Fibroblast of lung (primary cell): ENCODE measurements around the gene DRGX. TPM values are rescaled to one million over a fixed set of nuclear protein-coding genes. Genes with fewer than 3 reads are reported as not detected.

Experiments used
- DNase-seq, 2 donors: peaks; one replicate each; pipeline versions ENCODE4 v3.0.0 to v3.0.0-alpha.2; 2010; ENCODE audit warnings: low read depth in 2 of 2
- H2AFZ ChIP-seq: 2 replicates; pipeline ENCODE4 v1.5.1; 2012; ENCODE audit warnings: low read length, control low read depth, inconsistent platforms
- H3K27ac ChIP-seq: 2 replicates; pipeline ENCODE4 v1.5.1; 2011; ENCODE audit warnings: low read length, control low read depth; ENCODE audit not compliant: insufficient read depth
- H3K27me3 ChIP-seq: 2 replicates; pipeline ENCODE4 v1.5.1; 2011; ENCODE audit warnings: mild to moderate bottlenecking, low read length; ENCODE audit not compliant: control insufficient read depth, insufficient read depth
- H3K36me3 ChIP-seq: 2 replicates; pipeline ENCODE4 v1.5.1; 2011; ENCODE audit warnings: low read length; ENCODE audit not compliant: control insufficient read depth, insufficient read depth
- H3K4me1 ChIP-seq: 2 replicates; pipeline ENCODE4 v1.5.1; 2011; ENCODE audit warnings: low read length; ENCODE audit not compliant: control insufficient read depth, insufficient read depth; ENCODE audit errors: extremely low read depth
- H3K4me2 ChIP-seq: 2 replicates; pipeline ENCODE4 v1.5.1; 2011; ENCODE audit warnings: low read length, control low read depth; ENCODE audit not compliant: insufficient read depth; ENCODE audit errors: extremely low read depth
- H3K4me3 ChIP-seq, 4 experiments: fragments of 200-600 bp in 1 of 4; sonication (generic) in 1 of 4; replicated peaks in 1 of 4; 2 replicates each; pipeline ENCODE4 v1.5.1; 2011 to 2016; ENCODE audit warnings: low read length in 4 of 4, low read depth in 3 of 4, mild to moderate bottlenecking in 3 of 4, control low read depth in 2 of 4, inconsistent platforms in 1 of 4, mixed read lengths in 1 of 4; ENCODE audit not compliant: insufficient read depth in 1 of 4; ENCODE audit errors: control extremely low read depth in 1 of 4
- H3K79me2 ChIP-seq: 2 replicates; pipeline ENCODE4 v1.5.1; 2012; ENCODE audit warnings: mild to moderate bottlenecking, low read length, inconsistent platforms; ENCODE audit not compliant: control insufficient read depth, insufficient read depth
- H3K9ac ChIP-seq: 2 replicates; pipeline ENCODE4 v1.5.1; 2011; ENCODE audit warnings: mild to moderate bottlenecking, low read length, control low read depth; ENCODE audit not compliant: insufficient read depth
- H3K9me3 ChIP-seq: 2 replicates; pipeline ENCODE4 v1.5.1; 2012; ENCODE audit warnings: low read depth, low read length; ENCODE audit not compliant: control insufficient read depth, insufficient read depth
- H4K20me1 ChIP-seq: 2 replicates; pipeline ENCODE4 v1.5.1; 2011; ENCODE audit warnings: low read length; ENCODE audit not compliant: control insufficient read depth, insufficient read depth; ENCODE audit errors: extremely low read depth
- CTCF ChIP-seq, 2 donors: IDR thresholded peaks in 1 of 2; conservative IDR thresholded peaks in 1 of 2; 1 replicate in 1 of 2; 2 replicates in 1 of 2; pipeline ENCODE4 v1.5.1; 2011 to 2012; ENCODE audit warnings: low read length in 2 of 2, control low read depth in 1 of 2, inconsistent platforms in 1 of 2, low read depth in 1 of 2, mild to moderate bottlenecking in 1 of 2
- EZH2 ChIP-seq: IDR thresholded peaks from 2 replicates; pipeline ENCODE4 v1.5.1; 2012; ENCODE audit warnings: low read length, control low read depth, mild to moderate bottlenecking; ENCODE audit errors: missing control alignments
- polyA plus RNA-seq, 2 donors: library from polyadenylated mRNA; depleted of rRNA in 1 of 2; stranded (reverse) in 1 of 2; unstranded in 1 of 2; fragments of >200 nt; gene quantifications; 2 replicates each; pipeline ENCODE4 v1.2.1, GENCODE V29; 2011 to 2012; ENCODE audit warnings: missing spikeins in 1 of 2
- total RNA-seq: library from RNA; depleted of rRNA; stranded (reverse); fragments of >200 nt; gene quantifications from 2 replicates; pipeline ENCODE4 v1.2.1, GENCODE V29; 2014

Gene DRGX
- total and polyA plus RNA-seq, 2 donors (not counting 1 experiment from before 2014, with no cell fraction given) = 0.11 TPM; not detected in 1

GRCh38 chr10:49393757-49394156 is 2.1 kb downstream of the DRGX start:
- H2AFZ ChIP-seq = no peak overlapping the region
- peaks cover 56% of the 10 kb centered on the region for H3K27me3 ChIP-seq
- no peaks in the 10 kb centered on the region for H4K20me1 ChIP-seq
- H3K4me2 ChIP-seq = no peak overlapping the region
- no peaks in the 10 kb centered on the region for H3K79me2 ChIP-seq
- H3K9me3 ChIP-seq = no peaks in the 10 kb centered on the region
- DNase-seq = no peak
- no peaks in the 10 kb centered on the region for H3K36me3 ChIP-seq
- H3K9ac ChIP-seq = no peak overlapping the region
- H3K27ac ChIP-seq = no peak overlapping the region
- TF ChIP-seq EZH2 = no peak
- H3K4me3 ChIP-seq = no peak overlapping the region
- no peaks in the 10 kb centered on the region for H3K4me1 ChIP-seq

GRCh38 chr10:49393301-49393700 is 2.6 kb downstream of the DRGX start:
- Histone ChIP-seq H3K9ac (no peak overlapping the region), H3K4me3 (no peak overlapping the region), H4K20me1 (no peaks in the 10 kb centered on the region), H3K79me2 (no peaks in the 10 kb centered on the region), H3K27me3 (peaks cover 53% of the 10 kb centered on the region), H3K36me3 (no peaks in the 10 kb centered on the region), H3K4me2 (no peak overlapping the region), H3K4me1 (no peaks in the 10 kb centered on the region), H3K9me3 (no peaks in the 10 kb centered on the region), H3K27ac (no peak overlapping the region), H2AFZ (no peak overlapping the region)
- no peak for DNase-seq
- TF ChIP-seq CTCF (conservative IDR thresholded peaks at IDR 0.05 in 1 of 2, IDR thresholded peaks at IDR 0.05 in 1 of 2; ENCODE audit: low read depth in 1 of 2, low read length in 2 of 2) (no peak), EZH2 (no peak)

- Histone ChIP-seq H3K36me3 (no peaks in the 10 kb centered on the region), H4K20me1 (no peaks in the 10 kb centered on the region), H3K4me2 (no peak overlapping the region), H3K27ac (no peak overlapping the region), H3K4me3 (no peak overlapping the region), H3K9me3 (no peaks in the 10 kb centered on the region), H3K4me1 (no peaks in the 10 kb centered on the region), H3K79me2 (no peaks in the 10 kb centered on the region), H3K27me3 (peaks cover 16% of the 10 kb centered on the region), H2AFZ (no peak overlapping the region), H3K9ac (no peak overlapping the region)
- DNase-seq = no peak
- TF ChIP-seq CTCF (conservative IDR thresholded peaks at IDR 0.05 in 1 of 2, IDR thresholded peaks at IDR 0.05 in 1 of 2; ENCODE audit: low read depth in 1 of 2, low read length in 2 of 2) = no peak
- no peak for TF ChIP-seq EZH2
These were observed 6.4 kb downstream of the DRGX start for GRCh38 chr10:49389361-49389933.
